ENCODE measurements around the gene CSAD. TPM values are rescaled to one million over a fixed set of nuclear protein-coding genes. Genes with fewer than 3 reads are reported as not detected.

Gene CSAD
- total RNA-seq, 1 experiment from 2014 or later = 19.2 TPM

- Histone ChIP-seq H3K79me2 (ENCODE audit: low read length) (0 out of 2 replicates have a peak, but pooled peaks cover 4% of the 10 kb centered on the region), H3K4me2 (ENCODE audit: low read depth, low read length, poor library complexity, severe bottlenecking) (no peak overlapping the region), H3K27ac (ENCODE audit: low read length) (no peak overlapping the region), H2AFZ (ENCODE audit: low read length) (0 out of 2 replicates have a peak overlapping the region, but pooled peaks have one; percentile 40), H3K4me1 (ENCODE audit: low read length) (peaks cover 11% of the 10 kb centered on the region), H3K36me3 (ENCODE audit: insufficient read depth, low read length) (no peaks in the 10 kb centered on the region), H3K4me3 (ENCODE audit: low read length) (no peak overlapping the region), H3K9me2 (replicated peaks; ENCODE audit: insufficient read depth, low read length) (no peaks in the 10 kb centered on the region), H3K9me3 (ENCODE audit: low read length) (no peaks in the 10 kb centered on the region), H4K20me1 (ENCODE audit: insufficient read depth, low read depth, low read length) (no peaks in the 10 kb centered on the region), H3K9ac (ENCODE audit: low read length) (no peak overlapping the region), H3K27me3 (ENCODE audit: low read length) (no peaks in the 10 kb centered on the region)
- DNase-seq = peak; percentile 57
Observed at GRCh38 chr12:53174881-53175491, 5.7 kb downstream of the CSAD start.

GRCh38 chr12:53173085-53173715 lies 7.5 kb downstream of the CSAD start:
- Histone ChIP-seq H3K27ac (ENCODE audit: low read length) (no peak overlapping the region), H3K27me3 (ENCODE audit: low read length) (no peaks in the 10 kb centered on the region), H3K79me2 (ENCODE audit: low read length) (no peaks in the 10 kb centered on the region), H2AFZ (ENCODE audit: low read length) (no peak overlapping the region), H3K4me3 (ENCODE audit: low read length) (no peak overlapping the region), H3K9me2 (replicated peaks; ENCODE audit: insufficient read depth, low read length) (no peaks in the 10 kb centered on the region), H3K9me3 (ENCODE audit: low read length) (no peaks in the 10 kb centered on the region), H4K20me1 (ENCODE audit: insufficient read depth, low read depth, low read length) (no peaks in the 10 kb centered on the region), H3K9ac (ENCODE audit: low read length) (no peak overlapping the region), H3K4me2 (ENCODE audit: low read depth, low read length, poor library complexity, severe bottlenecking) (no peak overlapping the region), H3K36me3 (ENCODE audit: insufficient read depth, low read length) (no peaks in the 10 kb centered on the region), H3K4me1 (ENCODE audit: low read length) (no peaks in the 10 kb centered on the region)
- no peak for DNase-seq

- Histone ChIP-seq H2AFZ (ENCODE audit: low read length) (no peak overlapping the region), H3K36me3 (ENCODE audit: insufficient read depth, low read length) (no peaks in the 10 kb centered on the region), H3K4me1 (ENCODE audit: low read length) (no peaks in the 10 kb centered on the region), H3K27ac (ENCODE audit: low read length) (no peak overlapping the region), H4K20me1 (ENCODE audit: insufficient read depth, low read depth, low read length) (no peaks in the 10 kb centered on the region), H3K9me3 (ENCODE audit: low read length) (no peaks in the 10 kb centered on the region), H3K9ac (ENCODE audit: low read length) (no peak overlapping the region), H3K4me2 (ENCODE audit: low read depth, low read length, poor library complexity, severe bottlenecking) (no peak overlapping the region), H3K4me3 (ENCODE audit: low read length) (no peak overlapping the region), H3K9me2 (replicated peaks; ENCODE audit: insufficient read depth, low read length) (no peaks in the 10 kb centered on the region), H3K79me2 (ENCODE audit: low read length) (no peaks in the 10 kb centered on the region), H3K27me3 (ENCODE audit: low read length) (no peaks in the 10 kb centered on the region)
- no peak for DNase-seq
Observed at GRCh38 chr12:53172352-53172751, 8.4 kb downstream of the CSAD start.

- H3K9ac ChIP-seq (ENCODE audit: low read length) = no peak overlapping the region
- H3K9me2 ChIP-seq (replicated peaks; ENCODE audit: insufficient read depth, low read length) = no peaks in the 10 kb centered on the region
- H3K4me3 ChIP-seq (ENCODE audit: low read length) = no peak overlapping the region
Observed at GRCh38 chr12:53171725-53172329, 8.9 kb downstream of the CSAD start.

GRCh38 chr12:53170876-53171724 lies 9.6 kb downstream of the CSAD start:
- Histone ChIP-seq H3K27ac (ENCODE audit: low read length) (no peak overlapping the region), H3K9me2 (replicated peaks; ENCODE audit: insufficient read depth, low read length) (no peaks in the 10 kb centered on the region), H3K4me1 (ENCODE audit: low read length) (no peaks in the 10 kb centered on the region), H3K36me3 (ENCODE audit: insufficient read depth, low read length) (no peaks in the 10 kb centered on the region), H3K4me3 (ENCODE audit: low read length) (no peak overlapping the region), H3K9ac (ENCODE audit: low read length) (no peak overlapping the region), H3K4me2 (ENCODE audit: low read depth, low read length, poor library complexity, severe bottlenecking) (no peak overlapping the region), H4K20me1 (ENCODE audit: insufficient read depth, low read depth, low read length) (no peaks in the 10 kb centered on the region), H3K9me3 (ENCODE audit: low read length) (no peaks in the 10 kb centered on the region), H3K27me3 (ENCODE audit: low read length) (no peaks in the 10 kb centered on the region), H3K79me2 (ENCODE audit: low read length) (no peaks in the 10 kb centered on the region), H2AFZ (ENCODE audit: low read length) (no peak overlapping the region)
- no peak for DNase-seq

More at GRCh38 chr12:53171725-53172329, 8.9 kb downstream of the CSAD start:
- Histone ChIP-seq H3K4me2 (ENCODE audit: low read depth, low read length, poor library complexity, severe bottlenecking) (no peak overlapping the region), H3K36me3 (ENCODE audit: insufficient read depth, low read length) (no peaks in the 10 kb centered on the region), H3K79me2 (ENCODE audit: low read length) (no peaks in the 10 kb centered on the region), H3K27me3 (ENCODE audit: low read length) (no peaks in the 10 kb centered on the region), H3K4me1 (ENCODE audit: low read length) (no peaks in the 10 kb centered on the region), H3K27ac (ENCODE audit: low read length) (no peak overlapping the region), H2AFZ (ENCODE audit: low read length) (no peak overlapping the region), H3K9me3 (ENCODE audit: low read length) (no peaks in the 10 kb centered on the region), H4K20me1 (ENCODE audit: insufficient read depth, low read depth, low read length) (no peaks in the 10 kb centered on the region)
- DNase-seq = no peak

- no peak overlapping the region for H3K9ac ChIP-seq (ENCODE audit: low read length)
- no peak overlapping the region for H3K27ac ChIP-seq (ENCODE audit: low read length)
- H3K27me3 ChIP-seq (ENCODE audit: low read length) = no peaks in the 10 kb centered on the region
- H2AFZ ChIP-seq (ENCODE audit: low read length) = no peak overlapping the region
- no peaks in the 10 kb centered on the region for H3K36me3 ChIP-seq (ENCODE audit: insufficient read depth, low read length)
- no peaks in the 10 kb centered on the region for H3K79me2 ChIP-seq (ENCODE audit: low read length)
- H3K4me3 ChIP-seq (ENCODE audit: low read length) = no peak overlapping the region
- H3K4me1 ChIP-seq (ENCODE audit: low read length) = no peaks in the 10 kb centered on the region
- H3K9me2 ChIP-seq (replicated peaks; ENCODE audit: insufficient read depth, low read length) = no peaks in the 10 kb centered on the region
- no peaks in the 10 kb centered on the region for H3K9me3 ChIP-seq (ENCODE audit: low read length)
- H4K20me1 ChIP-seq (ENCODE audit: insufficient read depth, low read depth, low read length) = no peaks in the 10 kb centered on the region
- no peak for DNase-seq
- no peak overlapping the region for H3K4me2 ChIP-seq (ENCODE audit: low read depth, low read length, poor library complexity, severe bottlenecking)
Observed at GRCh38 chr12:53170215-53170614, 10.5 kb downstream of the CSAD start.

- no peak overlapping the region for H3K9ac ChIP-seq (ENCODE audit: low read length)
- DNase-seq = no peak
Observed at GRCh38 chr12:53169644-53170043, 11.1 kb downstream of the CSAD start.

GRCh38 chr12:53166837-53167236 lies 13.9 kb downstream of the CSAD start:
- no peak overlapping the region for H3K4me2 ChIP-seq (ENCODE audit: low read depth, low read length, poor library complexity, severe bottlenecking)
- H3K9me3 ChIP-seq (ENCODE audit: low read length) = no peaks in the 10 kb centered on the region
- H3K9ac ChIP-seq (ENCODE audit: low read length) = no peak overlapping the region
- H3K9me2 ChIP-seq (replicated peaks; ENCODE audit: insufficient read depth, low read length) = no peaks in the 10 kb centered on the region
- H3K79me2 ChIP-seq (ENCODE audit: low read length) = no peaks in the 10 kb centered on the region
- no peaks in the 10 kb centered on the region for H3K4me1 ChIP-seq (ENCODE audit: low read length)
- no peaks in the 10 kb centered on the region for H3K27me3 ChIP-seq (ENCODE audit: low read length)
- H4K20me1 ChIP-seq (ENCODE audit: insufficient read depth, low read depth, low read length) = no peaks in the 10 kb centered on the region
- no peak overlapping the region for H2AFZ ChIP-seq (ENCODE audit: low read length)
- no peak overlapping the region for H3K27ac ChIP-seq (ENCODE audit: low read length)
- no peak for DNase-seq
- H3K4me3 ChIP-seq (ENCODE audit: low read length) = no peak overlapping the region
- H3K36me3 ChIP-seq (ENCODE audit: insufficient read depth, low read length) = no peaks in the 10 kb centered on the region

More at GRCh38 chr12:53169644-53170043, 11.1 kb downstream of the CSAD start:
- Histone ChIP-seq H4K20me1 (ENCODE audit: insufficient read depth, low read depth, low read length) (no peaks in the 10 kb centered on the region), H3K4me3 (ENCODE audit: low read length) (no peak overlapping the region), H3K9me2 (replicated peaks; ENCODE audit: insufficient read depth, low read length) (no peaks in the 10 kb centered on the region), H3K4me2 (ENCODE audit: low read depth, low read length, poor library complexity, severe bottlenecking) (no peak overlapping the region), H3K9me3 (ENCODE audit: low read length) (no peaks in the 10 kb centered on the region), H3K27ac (ENCODE audit: low read length) (no peak overlapping the region), H3K36me3 (ENCODE audit: insufficient read depth, low read length) (no peaks in the 10 kb centered on the region), H3K4me1 (ENCODE audit: low read length) (no peaks in the 10 kb centered on the region), H3K79me2 (ENCODE audit: low read length) (no peaks in the 10 kb centered on the region), H3K27me3 (ENCODE audit: low read length) (no peaks in the 10 kb centered on the region), H2AFZ (ENCODE audit: low read length) (no peak overlapping the region)

All from Karpas-422 (cell line).